ENCODE results near the gene OR51G2.

Gene OR51G2

GRCh38 chr11:4863876-4864275, 55.3 kb downstream of the OR51G2 start:
- DNase-seq (ENCODE audit: low read depth in 2 of 2), result no peak

Data from stimulated activated CD8-positive, alpha-beta memory T cell treated with anti-CD3 and anti-CD28 coated beads, Interleukin-2, amount 100 ng/mL, for 1 hour (primary cell).